Vagina (tissue), 2 donors: ENCODE data around the gene METTL3. TPM values are rescaled to one million over a fixed set of nuclear protein-coding genes. Genes with fewer than 3 reads are reported as not detected.

ENCODE experiments used
- DNase-seq, 2 donors: peaks; one replicate each; pipeline ENCODE4 v3.0.0-alpha.2; 2017; ENCODE audit errors: extremely low spot score in 2 of 2
- H3K27ac ChIP-seq: fragments of 200-600 bp; sonication (generic); one replicate; pipeline ENCODE4 v1.5.1; 2019
- H3K27me3 ChIP-seq: fragments of 200-600 bp; sonication (generic); one replicate; pipeline ENCODE4 v1.5.1; 2019
- H3K36me3 ChIP-seq, 2 donors: fragments of 200-600 bp; sonication (generic); one replicate each; pipeline ENCODE4 v1.5.1; 2017 to 2019
- H3K4me1 ChIP-seq: fragments of 200-600 bp; sonication (generic); one replicate; pipeline ENCODE4 v1.5.1; 2019
- H3K4me3 ChIP-seq, 2 donors: fragments of 200-600 bp; sonication (generic); 1 replicate in 1 of 2; 2 replicates in 1 of 2; pipeline ENCODE4 v1.5.1; 2016 to 2019
- H3K9me3 ChIP-seq: fragments of 200-600 bp; sonication (generic); one replicate; pipeline ENCODE4 v1.5.1; 2019
- POLR2A ChIP-seq, 2 donors: fragments of 450-650 bp; IDR thresholded peaks; one replicate each; pipeline ENCODE4 v1.6.1; 2017; ENCODE audit warnings: antibody characterized with exemption in 2 of 2, mild to moderate bottlenecking in 2 of 2, moderate library complexity in 2 of 2
- POLR2AphosphoS5 ChIP-seq, 2 donors: sonication (generic); formaldehyde crosslinking; IDR thresholded peaks; one replicate each; pipeline ENCODE4 v1.9.0; 2017; ENCODE audit warnings: antibody characterized with exemption in 2 of 2, mild to moderate bottlenecking in 2 of 2, low read depth in 1 of 2; ENCODE audit not compliant: insufficient read depth in 1 of 2
- intact Hi-C: fragments of 100-400 bp; cut with DNase I; formaldehyde crosslinking; loops from one replicate; pipeline ENCODE4 v1.15.1; 2023
- total RNA-seq: library from RNA; depleted of rRNA; stranded (reverse); fragments of >200 nt; gene quantifications from one replicate; pipeline ENCODE4 v1.2.3, GENCODE V29; 2016
- TF ChIP-seq, protein P1 (sequence below), 3 experiments: fragments of 450-650 bp in 2 of 3; fragments of 200-600 bp in 1 of 3; sonication (generic) in 1 of 3; IDR thresholded peaks; one replicate each; pipeline ENCODE4 v1.5.1; 2017 to 2019; ENCODE audit warnings: antibody characterized with exemption in 3 of 3, mild to moderate bottlenecking in 2 of 3, moderate library complexity in 2 of 3

The METTL3 gene
- total RNA-seq, 1 donor from 2014 or later, result 71.5 TPM

DNA sequence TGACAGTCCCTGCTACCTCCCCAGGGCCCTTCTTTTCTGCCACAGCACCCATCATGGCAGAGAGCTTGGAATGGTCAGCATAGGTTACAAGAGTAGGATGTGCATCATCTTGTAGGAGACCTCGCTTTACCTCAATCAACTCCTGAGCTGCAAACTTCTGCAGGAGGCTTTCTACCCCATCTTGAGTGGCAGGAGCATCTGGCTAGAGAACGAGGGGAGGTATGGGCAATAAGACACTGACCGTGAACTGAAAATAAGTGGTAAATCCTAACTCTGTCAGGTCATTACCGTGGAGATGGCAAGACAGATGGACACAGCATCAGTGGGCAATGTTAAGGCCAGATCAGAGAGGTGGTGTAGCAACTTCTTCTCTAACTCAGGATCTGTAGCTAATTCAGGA is 7.8 kb downstream of the METTL3 start:
- no peak overlapping the region for H3K4me3 ChIP-seq
- peaks cover 0 to 38% of the 10 kb centered on the region in 2 donors for H3K36me3 ChIP-seq
- H3K27ac ChIP-seq, result no peak overlapping the region

DNA sequence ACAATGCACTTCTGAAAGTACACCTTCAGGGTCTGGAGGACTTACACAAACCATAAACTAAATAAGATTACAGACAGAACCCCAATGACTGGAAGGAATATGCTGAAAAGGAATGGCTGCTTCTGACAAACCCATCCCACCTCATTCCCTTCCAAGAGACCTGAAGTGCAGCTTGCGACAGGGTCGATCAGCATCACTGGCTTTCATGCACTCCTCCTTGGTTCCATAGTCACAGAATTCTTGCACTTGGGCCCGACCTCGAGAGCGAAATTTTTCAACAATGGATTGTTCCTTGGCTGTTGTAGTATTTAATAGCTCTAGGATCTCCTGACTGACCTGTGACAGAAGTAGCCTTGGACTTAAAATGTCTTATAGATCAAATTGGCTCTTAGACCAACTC is 9.6 kb downstream of the METTL3 start:
- Histone ChIP-seq H3K4me1 (peaks cover 9% of the 10 kb centered on the region), H3K4me3 (no peak overlapping the region), H3K27ac (no peak overlapping the region), H3K27me3 (no peaks in the 10 kb centered on the region), H3K36me3 (peaks cover 0 to 53% of the 10 kb centered on the region in 2 donors), H3K9me3 (no peaks in the 10 kb centered on the region)
- no peak for DNase-seq
- intact Hi-C loops, result loop anchor here (10.0 kb wide), 1 partner anchor 53 kb away; no protein-coding TSS in a partner anchor
- TF ChIP-seq POLR2A (IDR thresholded peaks at IDR 0.05) (no peak), POLR2AphosphoS5 (IDR thresholded peaks at IDR 0.05; ENCODE audit: insufficient read depth in 1 of 2, low read depth in 1 of 2) (no peak)
- TF ChIP-seq, protein P1, sequence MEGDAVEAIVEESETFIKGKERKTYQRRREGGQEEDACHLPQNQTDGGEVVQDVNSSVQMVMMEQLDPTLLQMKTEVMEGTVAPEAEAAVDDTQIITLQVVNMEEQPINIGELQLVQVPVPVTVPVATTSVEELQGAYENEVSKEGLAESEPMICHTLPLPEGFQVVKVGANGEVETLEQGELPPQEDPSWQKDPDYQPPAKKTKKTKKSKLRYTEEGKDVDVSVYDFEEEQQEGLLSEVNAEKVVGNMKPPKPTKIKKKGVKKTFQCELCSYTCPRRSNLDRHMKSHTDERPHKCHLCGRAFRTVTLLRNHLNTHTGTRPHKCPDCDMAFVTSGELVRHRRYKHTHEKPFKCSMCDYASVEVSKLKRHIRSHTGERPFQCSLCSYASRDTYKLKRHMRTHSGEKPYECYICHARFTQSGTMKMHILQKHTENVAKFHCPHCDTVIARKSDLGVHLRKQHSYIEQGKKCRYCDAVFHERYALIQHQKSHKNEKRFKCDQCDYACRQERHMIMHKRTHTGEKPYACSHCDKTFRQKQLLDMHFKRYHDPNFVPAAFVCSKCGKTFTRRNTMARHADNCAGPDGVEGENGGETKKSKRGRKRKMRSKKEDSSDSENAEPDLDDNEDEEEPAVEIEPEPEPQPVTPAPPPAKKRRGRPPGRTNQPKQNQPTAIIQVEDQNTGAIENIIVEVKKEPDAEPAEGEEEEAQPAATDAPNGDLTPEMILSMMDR (IDR thresholded peaks at IDR 0.05), result no peak

More for the DNA sequence above, 7.8 kb downstream of the METTL3 start:
- intact Hi-C loops, result loop anchor here (10.0 kb wide), 1 partner anchor 51 kb away; no protein-coding TSS in a partner anchor
- TF ChIP-seq POLR2A (IDR thresholded peaks at IDR 0.05), result no peak
- TF ChIP-seq, protein P1 (IDR thresholded peaks at IDR 0.05), result no peak
- TF ChIP-seq POLR2AphosphoS5 (IDR thresholded peaks at IDR 0.05; ENCODE audit: insufficient read depth in 1 of 2, low read depth in 1 of 2), result no peak
- Histone ChIP-seq H3K4me1 (peaks cover 9% of the 10 kb centered on the region), H3K9me3 (no peaks in the 10 kb centered on the region), H3K27me3 (no peaks in the 10 kb centered on the region)
- DNase-seq, result no peak

DNA sequence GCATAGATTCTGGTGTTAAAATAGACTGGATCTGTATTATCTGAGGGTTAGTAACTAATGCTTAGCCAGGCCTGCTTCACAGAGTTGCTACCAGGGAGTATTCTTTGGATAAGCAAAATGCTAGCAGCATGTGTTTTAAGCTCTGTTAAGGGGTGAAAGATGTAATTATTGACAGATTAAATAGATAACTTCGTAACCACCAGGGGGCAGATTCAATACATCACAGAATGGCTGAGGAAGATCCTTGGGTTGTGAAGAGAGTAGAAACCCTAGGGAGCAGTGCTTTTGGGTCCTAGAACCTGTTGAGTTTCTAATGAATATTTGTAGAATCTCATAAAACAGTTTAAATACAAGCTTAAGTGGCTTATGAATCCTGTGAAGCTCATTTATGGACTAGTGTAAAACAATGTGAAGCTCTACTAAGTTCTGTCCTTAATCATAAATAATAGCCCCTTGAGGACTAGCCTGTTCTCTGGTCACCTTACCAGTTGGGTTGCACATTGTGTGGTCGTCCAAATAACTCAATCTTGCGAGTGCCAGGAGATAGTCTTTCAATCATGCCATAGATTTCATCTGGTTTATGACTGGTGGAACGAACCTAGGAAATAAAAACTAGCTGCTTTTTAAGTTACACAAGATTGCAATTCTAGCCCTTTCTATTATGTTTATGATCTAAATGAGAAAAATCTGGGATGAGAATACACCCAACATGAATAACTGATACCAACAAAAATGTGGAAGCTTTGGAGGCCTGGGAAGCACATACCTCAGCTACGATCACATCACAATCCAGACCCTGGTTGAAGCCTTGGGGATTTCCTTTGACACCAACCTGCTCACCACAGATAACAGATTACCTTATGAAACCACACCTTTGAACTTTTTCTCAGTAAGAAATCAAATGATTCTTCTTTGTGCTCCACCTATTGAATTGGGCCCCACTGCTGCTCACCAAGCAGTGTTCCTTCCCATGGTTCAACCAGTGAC is 12.3 kb downstream of the METTL3 start:
- no peak for DNase-seq
- intact Hi-C loops, result no loop called here
- Histone ChIP-seq H3K4me1 (no peaks in the 10 kb centered on the region), H3K36me3 (peaks cover 0 to 69% of the 10 kb centered on the region in 2 donors), H3K27ac (no peak overlapping the region), H3K9me3 (no peaks in the 10 kb centered on the region), H3K27me3 (no peaks in the 10 kb centered on the region), H3K4me3 (no peak overlapping the region)
- TF ChIP-seq, protein P1 (IDR thresholded peaks at IDR 0.05), result peak in 2 of 3 experiments; percentile 24 to 46
- TF ChIP-seq POLR2AphosphoS5 (IDR thresholded peaks at IDR 0.05; ENCODE audit: insufficient read depth in 1 of 2, low read depth in 1 of 2), result no peak

DNA sequence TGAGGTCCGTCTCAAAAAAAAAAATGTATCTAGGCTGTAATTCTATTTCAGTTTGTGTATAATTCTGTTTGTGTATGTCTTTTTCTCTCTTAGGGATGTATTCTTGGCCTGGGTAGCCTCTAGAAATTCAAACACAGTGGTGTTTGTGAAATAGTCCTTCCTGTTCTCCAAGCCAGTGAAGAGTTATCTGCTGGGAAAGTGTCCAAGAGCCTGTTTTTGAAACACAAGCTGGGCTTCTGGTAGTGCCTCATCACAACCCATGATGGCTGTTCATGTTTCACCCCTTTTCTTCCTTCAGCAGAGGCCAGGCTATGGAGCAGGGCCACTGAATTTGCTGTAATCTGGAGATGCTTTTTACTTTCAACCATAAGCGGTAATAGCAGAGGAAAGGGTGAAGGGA is 14.7 kb downstream of the METTL3 start:
- Histone ChIP-seq H3K9me3 (no peaks in the 10 kb centered on the region), H3K36me3 (peaks cover 0 to 72% of the 10 kb centered on the region in 2 donors), H3K4me3 (no peak overlapping the region), H3K27ac (no peak overlapping the region), H3K4me1 (no peaks in the 10 kb centered on the region), H3K27me3 (no peaks in the 10 kb centered on the region)
- intact Hi-C loops, result no loop called here
- TF ChIP-seq, protein P1 (IDR thresholded peaks at IDR 0.05), result no peak
- no peak for TF ChIP-seq POLR2AphosphoS5 (IDR thresholded peaks at IDR 0.05; ENCODE audit: insufficient read depth in 1 of 2, low read depth in 1 of 2)
- TF ChIP-seq POLR2A (IDR thresholded peaks at IDR 0.05), result no peak
- no peak for DNase-seq
